K562 (cell line): ENCODE data around the gene DRD2. TPM values are rescaled to one million over a fixed set of nuclear protein-coding genes. Genes with fewer than 3 reads are reported as not detected.

Experiments used
- ATF7 ChIP-seq: fragments of 450-650 bp; IDR thresholded peaks from 2 replicates; pipeline ENCODE4 v1.7.1; 2014; ENCODE audit warnings: mild to moderate bottlenecking, moderate library complexity
- CUX1 ChIP-seq: fragments of 200-800 bp; sonication (Bioruptor generic); IDR thresholded peaks from 2 replicates; pipeline ENCODE4 v1.6.1; 2016; ENCODE audit warnings: missing genetic modification characterization, missing compliant biosample characterization
- MXD1 ChIP-seq: fragments of 250-450 bp; sonication (Bioruptor Pico); IDR thresholded peaks from 2 replicates; pipeline ENCODE4 v1.8.0; 2021; ENCODE audit warnings: borderline replicate concordance, mild to moderate bottlenecking, moderate library complexity; ENCODE audit not compliant: poor library complexity, severe bottlenecking
- NONO ChIP-seq, 2 experiments: fragments of 200-400 bp in 1 of 2; fragments of 450-650 bp in 1 of 2; formaldehyde crosslinking in 1 of 2; IDR thresholded peaks; 2 replicates each; pipeline ENCODE4 v1.6.1; 2017; ENCODE audit warnings: low read depth in 2 of 2, mild to moderate bottlenecking in 2 of 2, moderate library complexity in 2 of 2, low read length in 1 of 2
- SFPQ ChIP-seq: fragments of 200-400 bp; formaldehyde crosslinking; IDR thresholded peaks from 2 replicates; pipeline ENCODE4 v1.6.1; 2017; ENCODE audit warnings: mild to moderate bottlenecking, low read depth, low read length, moderate library complexity
- SP1 ChIP-seq: sonication (generic); formaldehyde crosslinking; IDR thresholded peaks from 2 replicates; pipeline ENCODE4 v1.8.1; 2022; ENCODE audit warnings: mild to moderate bottlenecking, missing genetic modification reagents
- SREBF1 ChIP-seq: fragments of 150-350 bp; IDR thresholded peaks from 2 replicates; pipeline ENCODE4 v1.6.1; 2014; ENCODE audit warnings: antibody characterized with exemption, low read depth, low read length, borderline replicate concordance
- XRCC4 ChIP-seq: IDR thresholded peaks from one replicate; pipeline ENCODE4 v1.6.1; 2011; ENCODE audit not compliant: insufficient read depth, insufficient read length; ENCODE audit errors: extremely low read depth
- ZBTB7A ChIP-seq: IDR thresholded peaks from 2 replicates; pipeline ENCODE4 v1.6.1; 2011; ENCODE audit warnings: low read depth, mild to moderate bottlenecking, low read length, moderate library complexity, borderline replicate concordance; ENCODE audit not compliant: control insufficient read depth
- ZC3H8 ChIP-seq: fragments of 450-650 bp; IDR thresholded peaks from 2 replicates; pipeline ENCODE4 v1.6.1; 2017
- ZNF121 ChIP-seq: sonication (generic); formaldehyde crosslinking; conservative IDR thresholded peaks from 2 replicates; pipeline ENCODE4 v1.8.0; 2022; ENCODE audit warnings: missing genetic modification reagents
- ZNF133 ChIP-seq: fragments of 250-450 bp; sonication (Bioruptor Pico); IDR thresholded peaks from 2 replicates; pipeline ENCODE4 v1.4.0; 2020; ENCODE audit warnings: mild to moderate bottlenecking
- polyA plus RNA-seq, 8 experiments: library from polyadenylated mRNA; depleted of rRNA in 4 of 8; stranded (reverse) in 5 of 8; unstranded in 3 of 8; fragments of >200 nt; fragmentation: Nextera tagmentation in 2 of 8; fragmentation: Illumina TruSeq in 1 of 8; extraction: Ambion mirVana in 2 of 8; extraction: Trizol in 1 of 8; gene quantifications; 2 replicates each; pipeline versions ENCODE4 v1.2.1 to v1.2.3, GENCODE V29; 2011 to 2014; ENCODE audit warnings: inconsistent platforms in 1 of 8, missing spikeins in 1 of 8
- total RNA-seq, 7 experiments: library from RNA; depleted of rRNA in 6 of 7; stranded (reverse); fragments of >200 nt in 6 of 7; fragmentation: Illumina TruSeq in 2 of 7; extraction: Trizol in 2 of 7; gene quantifications; 2 replicates each; pipeline versions ENCODE4 v1.2.1 to v1.2.3, GENCODE V29; 2011 to 2021; ENCODE audit warnings: low replicate concordance in 1 of 7
- TF ChIP-seq, protein P1 (sequence below): fragments of 250-450 bp; sonication (Bioruptor Pico); IDR thresholded peaks from 2 replicates; pipeline ENCODE4 v1.8.0; 2022; ENCODE audit warnings: moderate library complexity, mild to moderate bottlenecking, inconsistent platforms

The DRD2 gene
- total and polyA plus RNA-seq, 9 of the 15 experiments (the other 6 are each of a cell fraction or from before 2014, with no cell fraction given) = not detected

- TF ChIP-seq ZNF121 (CRISPR knock-in tag) (no peak), ZBTB7A (no peak), NONO (IDR thresholded peaks at IDR 0.05; ENCODE audit: low read depth in 2 of 2, low read length in 1 of 2) (no peak), SREBF1 (no peak), SFPQ (no peak), CUX1 (CRISPR knock-in tag) (no peak), XRCC4 (no peak), ZC3H8 (no peak), ZNF133 (CRISPR knock-in tag) (no peak), SP1 (no peak), MXD1 (no peak), ATF7 (no peak)
- TF ChIP-seq, protein P1, sequence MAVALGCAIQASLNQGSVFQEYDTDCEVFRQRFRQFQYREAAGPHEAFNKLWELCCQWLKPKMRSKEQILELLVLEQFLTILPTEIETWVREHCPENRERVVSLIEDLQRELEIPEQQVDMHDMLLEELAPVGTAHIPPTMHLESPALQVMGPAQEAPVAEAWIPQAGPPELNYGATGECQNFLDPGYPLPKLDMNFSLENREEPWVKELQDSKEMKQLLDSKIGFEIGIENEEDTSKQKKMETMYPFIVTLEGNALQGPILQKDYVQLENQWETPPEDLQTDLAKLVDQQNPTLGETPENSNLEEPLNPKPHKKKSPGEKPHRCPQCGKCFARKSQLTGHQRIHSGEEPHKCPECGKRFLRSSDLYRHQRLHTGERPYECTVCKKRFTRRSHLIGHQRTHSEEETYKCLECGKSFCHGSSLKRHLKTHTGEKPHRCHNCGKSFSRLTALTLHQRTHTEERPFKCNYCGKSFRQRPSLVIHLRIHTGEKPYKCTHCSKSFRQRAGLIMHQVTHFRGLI (CRISPR knock-in tag) = no peak
These were observed 12.4 kb upstream of the DRD2 start (continued) for GRCh38 chr11:113487622-113488021.
